GM18858 (cell line): ENCODE data around the gene TFF1.

Source experiments
- ATAC-seq: cut with Tn5 transposase; IDR thresholded peaks from one replicate; pipeline ENCODE4 v1.9.1; 2021; ENCODE audit not compliant: unreplicated experiment

The TFF1 gene

GRCh38 chr21:42400525-42400924, 34.2 kb upstream of the TFF1 start:
- ATAC-seq: no peak

DNA sequence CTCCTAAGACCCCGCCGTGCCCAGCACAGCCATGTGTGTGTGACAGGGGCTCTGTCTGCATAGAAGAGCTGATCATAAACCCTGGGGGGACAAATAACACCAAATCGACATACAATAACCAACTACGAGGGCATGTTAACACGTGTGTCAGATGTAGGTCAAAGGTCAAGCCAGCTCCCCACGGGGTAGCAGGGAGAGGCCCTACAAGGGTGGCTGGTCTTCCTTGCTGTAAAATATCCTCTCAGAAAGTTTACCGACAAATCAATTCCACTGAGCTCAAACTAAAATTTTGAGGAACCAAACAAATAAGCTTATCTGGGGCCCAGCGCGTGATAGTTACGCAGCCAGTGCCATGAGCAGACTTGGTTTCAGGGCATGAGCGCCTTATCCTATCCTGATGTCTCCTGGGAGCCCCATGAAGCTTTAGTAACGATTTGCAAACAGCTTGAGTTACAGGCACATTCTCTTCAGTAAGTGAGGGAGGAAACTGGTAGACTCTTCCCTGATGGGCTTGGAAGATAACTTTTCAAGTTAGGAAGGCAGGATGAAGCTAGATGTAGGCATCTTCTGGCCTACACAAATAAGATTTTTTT, 32.2 kb upstream of the TFF1 start:
- no peak for ATAC-seq

GRCh38 chr21:42397746-42398394, 31.5 kb upstream of the TFF1 start:
- no peak for ATAC-seq

GRCh38 chr21:42396799-42397745, 30.7 kb upstream of the TFF1 start:
- ATAC-seq: no peak

DNA sequence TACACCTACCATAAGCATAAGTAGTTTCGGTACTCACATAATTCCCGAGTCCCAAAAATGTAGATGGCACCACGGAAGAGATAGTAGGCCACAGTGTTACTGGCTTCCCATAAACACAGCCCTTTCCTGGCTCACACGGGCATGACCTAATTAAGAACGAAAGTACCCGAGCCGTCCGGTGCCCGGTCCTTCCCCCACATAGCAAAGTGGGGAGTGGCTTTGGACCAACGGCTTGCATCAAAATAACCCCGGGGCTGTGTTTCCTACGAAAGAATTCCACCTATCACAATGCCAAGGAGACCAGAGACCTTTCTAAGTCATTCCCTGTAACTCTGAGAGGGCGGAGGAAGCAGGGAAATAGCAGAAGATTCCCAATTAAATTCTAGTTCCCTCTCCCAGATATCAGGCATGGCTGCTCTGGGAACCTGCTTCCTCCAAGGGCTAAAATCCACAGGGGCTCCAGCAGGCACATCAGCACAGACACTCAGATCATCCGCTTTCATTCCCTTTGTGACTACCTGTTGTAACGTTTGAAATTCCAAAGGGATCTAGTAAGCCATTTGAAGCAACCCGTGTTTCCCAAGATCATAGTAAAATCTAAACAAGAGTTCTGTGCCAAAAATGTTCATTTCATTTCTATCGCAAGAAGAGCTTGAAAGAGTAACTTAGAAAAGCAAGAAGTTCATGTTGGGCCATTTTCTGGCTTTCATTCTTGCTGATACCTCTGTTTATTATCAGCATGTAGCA, 29.7 kb upstream of the TFF1 start, which contains the start of gene TMPRSS3:
Gene TMPRSS3 (minus strand): TSS at position 148 of the 747 bp plus-strand sequence. CDS start 635 bp downstream, outside the sequence.
- ATAC-seq: no peak

GRCh38 chr21:42395302-42395701, 29.0 kb upstream of the TFF1 start:
- no peak for ATAC-seq

DNA sequence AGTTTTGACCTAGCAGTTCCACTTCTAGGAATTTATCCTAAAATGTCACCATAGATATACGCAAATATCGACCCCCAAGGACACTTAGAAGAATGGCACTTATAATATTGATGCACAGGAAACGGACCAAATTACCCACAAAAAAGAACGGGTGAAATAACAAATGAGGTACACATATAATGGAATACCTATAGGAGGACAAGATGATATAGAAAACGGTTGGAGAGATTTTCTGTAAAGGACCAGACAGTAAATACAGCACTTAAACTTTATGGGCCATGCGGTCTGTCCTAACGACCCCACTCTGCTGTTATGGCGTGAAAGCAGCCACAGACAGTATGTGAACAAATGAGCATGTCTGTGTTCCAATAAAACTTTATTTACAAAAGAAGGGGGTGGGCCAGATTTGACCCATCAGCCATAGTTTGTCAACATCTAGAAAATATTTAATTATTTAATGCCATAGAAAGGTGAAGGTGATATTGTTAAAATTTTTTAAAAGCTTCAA, 27.2 kb upstream of the TFF1 start:
- ATAC-seq: no peak

DNA sequence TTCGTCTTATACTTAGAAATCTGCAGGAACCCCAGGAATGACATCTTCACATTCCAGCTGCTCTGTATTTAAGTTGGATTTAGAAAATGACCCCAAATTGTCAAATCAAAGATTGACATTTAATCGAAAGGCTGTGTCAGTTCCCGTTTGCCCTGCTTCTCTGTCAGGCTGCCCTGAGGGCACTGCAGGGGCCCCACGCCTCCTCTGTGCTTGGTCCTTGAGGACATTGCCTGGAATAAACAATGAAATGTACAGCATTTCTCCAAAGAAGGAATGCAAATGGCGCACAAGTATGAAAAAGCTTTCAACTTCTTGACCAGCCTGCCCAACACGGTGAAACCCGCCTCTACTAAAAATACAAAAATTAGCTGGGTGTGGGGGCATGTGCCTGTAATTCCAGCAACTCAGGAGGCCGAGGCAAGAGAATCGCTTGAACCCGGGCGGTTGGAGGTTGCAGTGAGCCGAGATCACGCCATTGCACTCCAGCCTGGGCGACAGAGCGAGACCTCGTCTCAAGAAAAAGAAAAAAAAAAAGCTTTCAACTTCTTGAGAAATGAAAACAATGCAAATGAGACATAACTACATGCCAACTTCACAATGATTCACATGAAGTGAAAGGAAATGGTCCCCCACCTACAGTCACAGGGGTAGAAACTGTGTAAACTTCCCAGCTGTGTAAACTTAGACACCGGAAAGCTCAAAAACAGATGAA, 26.6 kb upstream of the TFF1 start:
- ATAC-seq: peak; percentile 78

- ATAC-seq: no peak
Measured at GRCh38 chr21:42391297-42391696, 25.0 kb upstream of the TFF1 start.

- no peak for ATAC-seq
Measured at GRCh38 chr21:42390696-42391095, 24.4 kb upstream of the TFF1 start.

- no peak for ATAC-seq
Measured at GRCh38 chr21:42390193-42390592, 23.9 kb upstream of the TFF1 start.

GRCh38 chr21:42389449-42389835, 23.1 kb upstream of the TFF1 start:
- ATAC-seq: no peak

DNA sequence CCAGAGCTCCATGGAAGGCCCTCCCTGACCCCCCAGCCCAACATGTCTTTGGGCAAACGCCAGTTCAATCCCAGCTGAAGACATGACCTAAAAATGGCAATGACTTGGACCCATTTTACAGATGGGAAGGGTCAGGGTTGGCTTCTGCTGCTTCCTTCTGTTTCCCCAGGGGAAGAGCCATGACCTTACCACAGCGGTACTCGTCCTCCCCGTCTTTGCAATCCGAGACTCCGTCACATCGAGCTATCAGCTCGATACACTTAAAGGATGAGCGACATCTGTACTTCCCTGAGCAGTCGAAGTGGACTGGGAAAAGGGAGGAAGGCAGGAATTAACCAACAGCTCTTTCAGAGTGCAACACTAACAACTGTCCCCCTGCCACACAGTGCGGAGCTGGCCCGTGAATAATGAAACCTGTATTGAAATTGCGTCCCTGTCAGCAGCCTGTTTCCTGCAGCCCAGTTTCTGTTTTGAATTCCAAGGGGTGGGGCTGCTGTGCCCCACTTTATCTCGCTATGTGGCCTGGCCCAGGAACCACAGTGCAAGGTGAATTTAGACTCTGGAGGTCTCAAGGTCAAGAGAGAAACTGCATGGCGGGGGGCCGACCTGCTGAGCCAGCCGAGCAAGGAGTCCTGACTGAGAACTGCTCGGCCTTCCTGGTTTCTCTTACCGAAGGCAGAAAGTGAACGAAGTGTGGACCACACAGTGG, 22.6 kb upstream of the TFF1 start:
- ATAC-seq: no peak

- ATAC-seq: no peak
Measured at GRCh38 chr21:42387843-42388340, 21.6 kb upstream of the TFF1 start.

- no peak for ATAC-seq
Measured at GRCh38 chr21:42387164-42387563, 20.8 kb upstream of the TFF1 start.

- ATAC-seq: no peak
Measured at GRCh38 chr21:42386034-42386591, 19.8 kb upstream of the TFF1 start.

DNA sequence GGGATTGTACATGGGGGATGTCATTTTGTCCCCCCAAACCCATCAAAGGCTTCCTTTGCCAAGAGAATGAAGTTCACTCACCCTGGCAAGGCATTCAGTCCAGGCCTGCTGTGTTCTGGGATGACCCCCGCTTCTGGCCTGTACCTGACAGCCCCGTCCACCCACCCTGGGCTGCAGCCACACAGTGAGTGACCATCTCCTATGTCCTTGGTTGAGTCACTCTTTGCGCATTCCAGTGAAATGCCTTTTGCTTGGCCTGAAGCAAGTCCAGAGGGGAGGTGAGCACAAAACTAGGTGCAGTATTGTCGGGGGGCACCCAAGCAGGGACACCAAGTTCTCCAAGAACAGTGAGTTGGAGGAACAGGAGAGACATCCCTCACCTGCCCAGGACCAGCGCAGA, 19.3 kb upstream of the TFF1 start:
- no peak for ATAC-seq

DNA sequence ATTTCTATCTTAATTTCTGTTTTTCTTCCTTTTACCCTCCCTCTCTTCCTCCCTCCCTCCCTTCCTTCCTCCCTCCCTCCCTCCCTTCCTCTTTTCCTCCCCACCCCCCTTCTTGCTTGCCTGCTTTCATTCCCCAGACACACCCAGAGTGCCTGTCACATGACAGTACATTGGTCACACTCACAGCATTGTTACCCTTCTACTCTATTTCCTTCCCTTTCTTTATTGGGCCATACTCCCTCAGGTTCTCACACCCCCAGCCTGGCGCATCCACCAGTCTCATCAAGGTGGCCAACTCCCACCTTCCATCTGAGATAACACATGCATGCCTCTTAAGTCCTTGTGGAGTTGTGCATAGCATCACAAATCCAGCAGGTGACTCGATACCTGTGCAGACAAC, 18.7 kb upstream of the TFF1 start:
- no peak for ATAC-seq
